NB4 (cell line): ENCODE measurements around the gene HDAC4.

Experiments
- CTCF ChIP-seq: IDR thresholded peaks from one replicate; pipeline ENCODE4 v1.5.1; 2012; ENCODE audit warnings: low read depth, low read length
- MAX ChIP-seq: IDR thresholded peaks from 2 replicates; pipeline ENCODE4 v1.6.1; 2011; ENCODE audit warnings: low read depth, low read length
- MYC ChIP-seq: IDR thresholded peaks from 2 replicates; pipeline ENCODE4 v1.6.1; 2011; ENCODE audit warnings: low read depth, low read length
- POLR2A ChIP-seq: IDR thresholded peaks from 2 replicates; pipeline ENCODE4 v1.6.1; 2011; ENCODE audit warnings: mild to moderate bottlenecking; ENCODE audit not compliant: insufficient read length; ENCODE audit errors: extremely low read depth

- TF ChIP-seq CTCF (no peak), POLR2A (no peak), MAX (no peak), MYC (no peak)
Observed at GRCh38 chr2:239272626-239273025, 128.2 kb downstream of the HDAC4 start.
